LNCAP (cell line): ENCODE results near the gene GNG7.

ENCODE experiments used
- TF ChIP-seq, protein P1 (sequence below): fragments of 450-650 bp; IDR thresholded peaks from 2 replicates; pipeline ENCODE4 v1.5.1; 2017; ENCODE audit warnings: mild to moderate bottlenecking

Gene GNG7

DNA sequence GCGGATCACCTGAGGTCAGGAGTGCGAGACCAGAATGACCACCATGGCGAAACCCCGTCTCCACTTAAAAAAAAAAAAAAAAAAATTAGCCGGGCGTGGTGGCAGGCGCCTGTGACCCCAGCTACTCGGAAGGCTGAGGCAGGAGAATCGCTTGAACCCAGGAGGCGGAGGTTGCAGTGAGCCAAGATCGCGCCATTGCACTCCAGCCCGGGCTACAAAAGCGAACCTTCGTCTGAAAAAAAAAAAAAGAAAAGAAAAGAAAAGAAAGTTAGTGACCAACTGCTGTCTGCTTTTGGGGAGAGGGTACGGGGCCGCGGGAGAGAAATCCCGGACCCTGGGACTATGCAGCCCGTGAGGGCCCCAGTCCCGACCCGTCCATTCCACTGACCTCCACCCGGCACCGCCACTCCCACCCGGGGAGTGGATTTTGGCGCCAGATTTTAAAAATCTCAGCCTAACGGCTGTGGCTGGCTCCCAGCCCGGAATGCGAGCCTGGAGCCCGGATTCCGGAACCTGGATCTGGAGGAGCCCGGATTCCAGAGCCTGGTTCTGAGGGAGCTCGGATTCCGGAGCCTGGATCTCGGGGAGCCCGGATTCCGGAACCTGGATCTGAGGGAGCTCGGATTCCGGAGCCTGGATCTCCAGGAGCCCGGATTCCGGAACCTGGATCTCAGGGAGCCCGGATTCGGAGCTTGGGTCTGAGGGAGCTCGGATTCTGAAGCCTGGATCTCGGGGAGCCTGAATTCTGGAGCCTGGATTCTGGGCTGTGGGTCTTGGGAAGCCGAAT, 239.7 kb downstream of the GNG7 start:
- TF ChIP-seq, protein P1, sequence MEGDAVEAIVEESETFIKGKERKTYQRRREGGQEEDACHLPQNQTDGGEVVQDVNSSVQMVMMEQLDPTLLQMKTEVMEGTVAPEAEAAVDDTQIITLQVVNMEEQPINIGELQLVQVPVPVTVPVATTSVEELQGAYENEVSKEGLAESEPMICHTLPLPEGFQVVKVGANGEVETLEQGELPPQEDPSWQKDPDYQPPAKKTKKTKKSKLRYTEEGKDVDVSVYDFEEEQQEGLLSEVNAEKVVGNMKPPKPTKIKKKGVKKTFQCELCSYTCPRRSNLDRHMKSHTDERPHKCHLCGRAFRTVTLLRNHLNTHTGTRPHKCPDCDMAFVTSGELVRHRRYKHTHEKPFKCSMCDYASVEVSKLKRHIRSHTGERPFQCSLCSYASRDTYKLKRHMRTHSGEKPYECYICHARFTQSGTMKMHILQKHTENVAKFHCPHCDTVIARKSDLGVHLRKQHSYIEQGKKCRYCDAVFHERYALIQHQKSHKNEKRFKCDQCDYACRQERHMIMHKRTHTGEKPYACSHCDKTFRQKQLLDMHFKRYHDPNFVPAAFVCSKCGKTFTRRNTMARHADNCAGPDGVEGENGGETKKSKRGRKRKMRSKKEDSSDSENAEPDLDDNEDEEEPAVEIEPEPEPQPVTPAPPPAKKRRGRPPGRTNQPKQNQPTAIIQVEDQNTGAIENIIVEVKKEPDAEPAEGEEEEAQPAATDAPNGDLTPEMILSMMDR: no peak

GRCh38 chr19:2461751-2462634, 240.5 kb downstream of the GNG7 start:
- TF ChIP-seq, protein P1: no peak
